GM12878 (cell line): ENCODE measurements around the gene SARS2. TPM values are rescaled to one million over a fixed set of nuclear protein-coding genes. Genes with fewer than 3 reads are reported as not detected.

Experiments
- ATAC-seq: fragments of 200-7000 bp; cut with Tn5 transposase; 3 replicates; pipeline ENCODE4 v1.9.1; 2020; ENCODE audit warnings: mild to moderate bottlenecking, moderate library complexity
- BruUV-seq: library from RNA; stranded (reverse); fragments of 400-500 nt; replicated peaks from 2 replicates; lab custom pipeline; 2021; lab: Mats Ljungman, UMichigan
- CTCF ChIA-PET: fragments of 300-600 bp; sonication (Branson Sonifier 250); formaldehyde crosslinking; extraction: SDS; loops from one replicate; lab custom pipeline; 2021; ENCODE audit warnings: inconsistent platforms; lab: Yijun Ruan, JAX
- POLR2A ChIA-PET: fragments of 350-600 bp; formaldehyde crosslinking; extraction: SDS; loops from one replicate; lab custom pipeline; 2021; ENCODE audit warnings: inconsistent platforms; lab: Charles Lee
- RAD21 ChIA-PET: fragments of 300-600 bp; sonication (Branson Sonifier 250); formaldehyde crosslinking; loops from one replicate; lab custom pipeline; 2023; ENCODE audit warnings: antibody characterized with exemption; ENCODE audit not compliant: unreplicated experiment; lab: Charles Lee
- SMC1A ChIA-PET: fragments of 300-600 bp; sonication (Branson Sonifier 250); formaldehyde crosslinking; loops from one replicate; lab custom pipeline; 2023; ENCODE audit not compliant: unreplicated experiment, uncharacterized antibody; lab: Charles Lee
- DNase-seq: peaks from one replicate; pipeline ENCODE4 v3.0.0-alpha.2; 2011; ENCODE audit warnings: low read depth, low spot score
- FAIRE-seq: peaks from 3 replicates; lab custom pipeline; 2011; peaks lifted over from hg19 to GRCh38; lab: Jason Lieb, UNC
- H2AFZ ChIP-seq: 2 replicates; pipeline ENCODE4 v1.6.0; 2011; ENCODE audit warnings: low read depth, low read length, control low read depth; ENCODE audit not compliant: control insufficient read depth
- H3K27ac ChIP-seq: 2 replicates; pipeline ENCODE4 v1.5.1; 2011; ENCODE audit warnings: control low read depth; ENCODE audit not compliant: control insufficient read depth, insufficient read depth
- H3K27me3 ChIP-seq, 2 experiments: replicated peaks in 1 of 2; 2 replicates each; pipeline versions ENCODE4 v1.6.0 to v1.6.1; 2011; ENCODE audit warnings: low read length in 1 of 2; ENCODE audit not compliant: control insufficient read depth in 2 of 2, insufficient read depth in 2 of 2
- H3K36me3 ChIP-seq, 2 experiments: 2 replicates each; pipeline ENCODE4 v1.5.1; 2011; ENCODE audit warnings: low read length in 1 of 2; ENCODE audit not compliant: control insufficient read depth in 2 of 2, insufficient read depth in 2 of 2
- H3K4me1 ChIP-seq: 2 replicates; pipeline ENCODE4 v1.6.1; 2011; ENCODE audit warnings: mild to moderate bottlenecking, low read length, moderate library complexity, mixed read lengths; ENCODE audit not compliant: control insufficient read depth, insufficient read depth
- H3K4me2 ChIP-seq: 2 replicates; pipeline ENCODE4 v1.6.0; 2011; ENCODE audit warnings: control low read depth; ENCODE audit not compliant: control insufficient read depth, insufficient read depth
- H3K4me3 ChIP-seq: fragments of 200-600 bp; sonication (generic); 2 replicates; pipeline ENCODE4 v1.5.1; 2016
- H3K79me2 ChIP-seq: 2 replicates; pipeline ENCODE4 v1.6.0; 2011; ENCODE audit warnings: low read length; ENCODE audit not compliant: control insufficient read depth, insufficient read depth
- H3K9ac ChIP-seq: 2 replicates; pipeline ENCODE4 v1.8.0; 2011; ENCODE audit warnings: low read length, control low read depth, mixed read lengths; ENCODE audit not compliant: control insufficient read depth, insufficient read depth
- H3K9me3 ChIP-seq: replicated peaks from 3 replicates; pipeline ENCODE4 v1.5.1; 2011; ENCODE audit warnings: mild to moderate bottlenecking, low read length; ENCODE audit not compliant: control insufficient read depth, insufficient read depth
- H4K20me1 ChIP-seq: 2 replicates; pipeline ENCODE4 v1.6.0; 2011; ENCODE audit not compliant: control insufficient read depth, insufficient read depth
- BCL3 ChIP-seq: IDR thresholded peaks from 2 replicates; pipeline ENCODE4 v1.6.1; 2011; ENCODE audit warnings: borderline replicate concordance, low read depth, mild to moderate bottlenecking, moderate library complexity, low read length; ENCODE audit not compliant: insufficient read depth, poor library complexity, severe bottlenecking
- BRCA1 ChIP-seq: IDR thresholded peaks from 2 replicates; pipeline ENCODE4 v1.6.1; 2011; ENCODE audit warnings: low read depth, low read length, improper control_type of control experiment
- CREM ChIP-seq: IDR thresholded peaks from 2 replicates; pipeline ENCODE4 v1.6.1; 2014; ENCODE audit warnings: antibody characterized with exemption, low read depth
- DPF2 ChIP-seq: fragments of 450-650 bp; IDR thresholded peaks from 2 replicates; pipeline ENCODE4 v1.6.1; 2017; ENCODE audit warnings: mild to moderate bottlenecking
- IKZF2 ChIP-seq, 2 experiments: fragments of 450-650 bp; IDR thresholded peaks; 2 replicates each; pipeline ENCODE4 v1.6.1; 2017; ENCODE audit warnings: mild to moderate bottlenecking in 2 of 2, moderate library complexity in 2 of 2
- IRF3 ChIP-seq: fragments of 450-650 bp; IDR thresholded peaks from 2 replicates; pipeline ENCODE4 v1.6.1; 2014; ENCODE audit warnings: mild to moderate bottlenecking
- MEF2A ChIP-seq: IDR thresholded peaks from 2 replicates; pipeline ENCODE4 v1.6.1; 2011; ENCODE audit warnings: low read depth, mild to moderate bottlenecking, low read length, moderate library complexity; ENCODE audit not compliant: insufficient read depth
- MLLT1 ChIP-seq: fragments of 450-650 bp; IDR thresholded peaks from 2 replicates; pipeline ENCODE4 v1.6.1; 2016; ENCODE audit warnings: mild to moderate bottlenecking
- NR2F1 ChIP-seq: fragments of 450-650 bp; conservative IDR thresholded peaks from 2 replicates; pipeline ENCODE4 v1.6.1; 2017; ENCODE audit warnings: mild to moderate bottlenecking
- PBX3 ChIP-seq: IDR thresholded peaks from 2 replicates; pipeline ENCODE4 v1.6.1; 2011; ENCODE audit warnings: mild to moderate bottlenecking, low read depth, low read length, moderate library complexity; ENCODE audit not compliant: insufficient replicate concordance
- POLR2A ChIP-seq: IDR thresholded peaks from 2 replicates; pipeline ENCODE4 v1.6.1; 2011; ENCODE audit warnings: low read depth, mild to moderate bottlenecking, low read length
- POLR2AphosphoS5 ChIP-seq: IDR thresholded peaks from 2 replicates; pipeline ENCODE4 v1.6.1; 2011; ENCODE audit warnings: mild to moderate bottlenecking, low read length, inconsistent platforms
- YY1 ChIP-seq: IDR thresholded peaks from 2 replicates; pipeline ENCODE4 v1.6.1; 2011; ENCODE audit warnings: low read depth, mild to moderate bottlenecking, low read length
- ZNF207 ChIP-seq: fragments of 450-650 bp; IDR thresholded peaks from 2 replicates; pipeline ENCODE4 v1.6.1; 2014; ENCODE audit warnings: antibody characterized with exemption, mild to moderate bottlenecking, borderline replicate concordance
- WGBS: methylation state at CpG from one replicate; pipeline ENCODE4 v1.1.6; 2016; ENCODE audit warnings: low lambda C conversion rate; ENCODE audit not compliant: insufficient replicate concordance, insufficient coverage; ENCODE audit errors: missing lambda C conversion rate; 5-methylcytosine and 5-hydroxymethylcytosine counted together
- in situ Hi-C: fragments of 300-500 bp; cut with MboI; formaldehyde crosslinking; loops from 9 replicates; pipeline ENCODE4 v1.14.3; 2018; ENCODE audit warnings: mixed read lengths
- intact Hi-C: fragments of 100-400 bp; cut with micrococcal nuclease; formaldehyde crosslinking; loops from one replicate; pipeline ENCODE4 v1.14.2; 2022; ENCODE audit not compliant: unreplicated experiment
- polyA plus RNA-seq, 11 experiments: library from polyadenylated mRNA; depleted of rRNA in 4 of 11; unstranded in 6 of 11; stranded (reverse) in 5 of 11; fragments of >200 nt; fragmentation: Nextera tagmentation in 4 of 11; fragmentation: Illumina TruSeq in 1 of 11; extraction: Ambion mirVana in 4 of 11; extraction: Trizol in 1 of 11; gene quantifications; 1 replicate in 1 of 11; 2 replicates in 10 of 11; pipeline versions ENCODE4 v1.2.1 to v1.2.3, GENCODE V29; 2011 to 2016; ENCODE audit warnings: inconsistent platforms in 2 of 11, missing spikeins in 2 of 11, low read depth in 1 of 11
- total RNA-seq, 4 experiments: library from RNA; depleted of rRNA in 3 of 4; stranded (reverse); fragments of >200 nt in 3 of 4; fragmentation: Illumina TruSeq in 1 of 4; extraction: Trizol in 1 of 4; gene quantifications; 2 replicates each; pipeline versions ENCODE4 v1.2.1 to v1.2.3, GENCODE V29; 2013 to 2021

SARS2 gene
- total and polyA plus RNA-seq, 10 of the 15 experiments (the other 5 are each of a cell fraction or from before 2014, with no cell fraction given), result 2.6 to 50.3 (median 27.5) TPM

GRCh38 chr19:38899447-38900201, 30.9 kb downstream of the SARS2 start, which contains the start of the genes NFKBIB and SIRT2 (continued):
- peak; percentile 77 for TF ChIP-seq POLR2AphosphoS5

- POLR2A ChIA-PET, result no interaction called here
- peaks cover 22% of the 10 kb centered on the region for H3K79me2 ChIP-seq
- in situ Hi-C loops, result no loop called here
- H2AFZ ChIP-seq, result peak overlapping the region; percentile 93
- no peak for FAIRE-seq
- CTCF ChIA-PET, result interaction anchor here (0.6 kb wide), 1 partner anchor 35 kb away, joined by 3 read pairs; no protein-coding TSS in a partner anchor
- H3K9me3 ChIP-seq, result no peaks in the 10 kb centered on the region; the same call in 2 of the 3 replicates
- RAD21 ChIA-PET, result no interaction called here
- peak overlapping the region; percentile 98 for H3K4me2 ChIP-seq
- H3K9ac ChIP-seq, result peak overlapping the region; percentile 75
- peak overlapping the region; percentile 78 for H3K4me3 ChIP-seq
- SMC1A ChIA-PET, result no interaction called here
- H4K20me1 ChIP-seq, result no peaks in the 10 kb centered on the region
- TF ChIP-seq BRCA1 (0 out of 2 replicates have a peak, but pooled peaks have one; percentile 5), MEF2A (no peak), YY1 (no peak), CREM (no peak), IKZF2 (IDR thresholded peaks at IDR 0.05) (no peak), ZNF207 (0 out of 2 replicates have a peak, but pooled peaks have one; percentile 37), DPF2 (peak; percentile 42; the same call in 1 of the 2 replicates), PBX3 (no peak), POLR2A (no peak), IRF3 (no peak), NR2F1 (no peak), BCL3 (peak; percentile 15), MLLT1 (0 out of 2 replicates have a peak, but pooled peaks have one; percentile 10)
- TF ChIP-seq, all 136 proteins: peak for 5
- Histone ChIP-seq H3K27me3 (no peaks in the 10 kb centered on the region), H3K4me1 (peaks cover 5% of the 10 kb centered on the region), H3K27ac (peak overlapping the region; percentile 57), H3K36me3 (no peaks in the 10 kb centered on the region)
- DNase-seq (no peak), ATAC-seq (peak; percentile 4)
- intact Hi-C loops, result loop anchor here (1.0 to 2.0 kb wide), 2 partner anchors 20 to 49 kb away; partner anchors contain the start of gene RINL
- WGBS, result 13% methylated on average over 25 of the region's 25 CpGs
- BruUV-seq, result TSS peak; percentile 54
Observed at GRCh38 chr19:38898788-38899446, 31.6 kb downstream of the SARS2 start.
